VCaP (cell line): Measurements from ENCODE around the gene ZIC2.

Experiments used
- H3K27ac ChIP-seq: fragments of 450-650 bp; 2 replicates; pipeline ENCODE4 v1.5.1; 2017
- TF ChIP-seq, protein P1 (sequence below): fragments of 450-650 bp; conservative IDR thresholded peaks from 2 replicates; pipeline ENCODE4 v1.5.1; 2017; ENCODE audit warnings: mild to moderate bottlenecking, moderate library complexity

The ZIC2 gene

DNA sequence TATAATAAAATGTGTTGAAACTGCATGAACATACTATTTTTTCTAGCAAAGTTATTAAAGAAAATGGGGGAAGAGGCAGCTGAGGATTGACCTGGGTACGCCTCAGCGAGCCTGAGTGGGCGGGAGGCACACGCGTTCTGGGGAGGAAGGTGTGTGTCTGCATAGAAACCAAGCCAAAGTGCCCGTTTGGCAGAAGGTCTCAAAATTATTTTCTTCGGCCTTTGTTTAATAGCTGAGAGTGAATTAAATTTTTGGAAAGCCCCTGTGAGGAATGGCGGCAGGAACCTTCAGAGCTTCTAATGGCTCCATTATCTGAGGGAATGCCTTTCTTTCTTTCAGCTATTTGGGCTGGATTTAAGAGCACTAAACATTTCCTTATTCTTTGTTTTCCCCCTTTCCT, 5.2 kb downstream of the ZIC2 start:
- TF ChIP-seq, protein P1, sequence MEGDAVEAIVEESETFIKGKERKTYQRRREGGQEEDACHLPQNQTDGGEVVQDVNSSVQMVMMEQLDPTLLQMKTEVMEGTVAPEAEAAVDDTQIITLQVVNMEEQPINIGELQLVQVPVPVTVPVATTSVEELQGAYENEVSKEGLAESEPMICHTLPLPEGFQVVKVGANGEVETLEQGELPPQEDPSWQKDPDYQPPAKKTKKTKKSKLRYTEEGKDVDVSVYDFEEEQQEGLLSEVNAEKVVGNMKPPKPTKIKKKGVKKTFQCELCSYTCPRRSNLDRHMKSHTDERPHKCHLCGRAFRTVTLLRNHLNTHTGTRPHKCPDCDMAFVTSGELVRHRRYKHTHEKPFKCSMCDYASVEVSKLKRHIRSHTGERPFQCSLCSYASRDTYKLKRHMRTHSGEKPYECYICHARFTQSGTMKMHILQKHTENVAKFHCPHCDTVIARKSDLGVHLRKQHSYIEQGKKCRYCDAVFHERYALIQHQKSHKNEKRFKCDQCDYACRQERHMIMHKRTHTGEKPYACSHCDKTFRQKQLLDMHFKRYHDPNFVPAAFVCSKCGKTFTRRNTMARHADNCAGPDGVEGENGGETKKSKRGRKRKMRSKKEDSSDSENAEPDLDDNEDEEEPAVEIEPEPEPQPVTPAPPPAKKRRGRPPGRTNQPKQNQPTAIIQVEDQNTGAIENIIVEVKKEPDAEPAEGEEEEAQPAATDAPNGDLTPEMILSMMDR = no peak
- no peak overlapping the region for H3K27ac ChIP-seq

DNA sequence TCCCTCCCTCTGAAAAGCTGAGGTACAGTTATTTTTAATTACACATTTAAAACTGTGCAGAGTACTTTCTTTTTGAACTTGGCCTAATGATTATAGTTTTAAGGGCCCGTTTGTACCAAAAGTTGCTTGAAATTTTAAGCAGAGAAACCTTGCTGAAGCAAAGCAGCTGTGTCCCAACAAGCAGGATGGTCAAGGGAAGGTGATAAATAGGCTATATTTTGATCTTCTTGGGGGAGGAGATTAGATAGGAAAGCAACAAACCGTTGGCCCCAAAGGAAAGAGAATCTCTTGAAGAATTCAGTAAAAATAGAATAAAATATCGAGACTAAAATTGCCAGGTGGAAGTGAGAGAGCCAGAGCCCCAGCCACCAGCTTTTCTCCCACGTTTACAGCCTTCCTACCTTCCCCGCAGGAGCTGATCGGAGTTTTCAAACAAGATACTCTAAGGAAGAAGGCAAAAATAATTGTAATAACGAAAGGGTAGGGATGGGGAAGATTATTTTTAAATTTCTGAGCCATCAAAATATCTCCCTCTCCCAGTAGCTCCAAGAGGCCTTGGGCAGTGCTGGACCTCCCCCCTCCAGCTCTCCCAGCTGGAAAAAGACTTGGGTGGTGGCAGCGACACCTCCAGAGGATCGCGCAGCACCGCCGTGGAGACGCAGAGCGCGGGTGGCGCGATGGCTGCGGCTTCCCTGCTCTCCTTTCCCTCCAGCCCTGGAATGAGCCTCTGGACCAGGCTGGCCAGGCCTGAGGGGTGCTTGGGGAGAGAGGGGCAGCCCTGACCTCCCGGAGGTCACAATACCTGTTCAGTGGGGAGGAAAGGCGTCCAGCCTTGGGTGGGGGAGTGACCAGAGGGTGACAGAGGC, 5.8 kb downstream of the ZIC2 start:
- TF ChIP-seq, protein P1 = no peak
- H3K27ac ChIP-seq = no peak overlapping the region

DNA sequence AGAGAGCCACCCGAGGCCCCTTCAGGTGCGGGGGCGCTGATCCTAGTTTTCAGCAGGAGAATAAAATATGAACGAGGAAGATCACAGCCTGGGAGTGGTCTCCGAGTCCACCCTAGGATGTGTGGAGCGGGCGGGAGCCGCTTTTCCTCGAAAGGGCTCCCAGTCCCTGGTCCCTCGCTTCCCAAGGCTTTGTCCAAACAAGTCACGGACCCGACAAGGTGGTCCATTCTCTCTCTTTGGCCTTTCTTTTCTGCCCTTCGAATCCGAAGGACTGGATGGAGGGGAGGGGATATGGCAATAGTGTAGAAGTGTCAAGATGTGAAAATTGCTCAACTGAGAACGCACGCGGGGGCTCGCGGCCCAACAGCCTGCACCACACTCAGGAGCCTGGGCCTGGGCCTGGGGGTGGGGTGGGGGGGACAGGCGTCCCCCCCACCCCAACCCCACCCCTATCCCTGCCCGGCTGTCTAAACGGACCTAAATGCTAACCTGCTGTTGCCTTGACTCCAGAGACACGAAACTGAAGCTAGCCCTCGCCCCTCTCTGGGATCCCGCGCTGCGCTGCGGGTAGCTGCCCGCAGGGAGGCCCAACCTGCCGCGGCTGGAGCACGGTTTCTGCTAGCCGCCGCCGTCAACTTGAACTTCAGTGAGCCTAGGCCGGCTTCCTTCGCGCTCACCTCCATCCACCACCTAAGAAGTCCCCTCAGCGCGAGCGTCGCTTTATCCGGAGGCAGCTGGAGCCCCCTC, 7.1 kb downstream of the ZIC2 start:
- no peak overlapping the region for H3K27ac ChIP-seq
- TF ChIP-seq, protein P1 = no peak

DNA sequence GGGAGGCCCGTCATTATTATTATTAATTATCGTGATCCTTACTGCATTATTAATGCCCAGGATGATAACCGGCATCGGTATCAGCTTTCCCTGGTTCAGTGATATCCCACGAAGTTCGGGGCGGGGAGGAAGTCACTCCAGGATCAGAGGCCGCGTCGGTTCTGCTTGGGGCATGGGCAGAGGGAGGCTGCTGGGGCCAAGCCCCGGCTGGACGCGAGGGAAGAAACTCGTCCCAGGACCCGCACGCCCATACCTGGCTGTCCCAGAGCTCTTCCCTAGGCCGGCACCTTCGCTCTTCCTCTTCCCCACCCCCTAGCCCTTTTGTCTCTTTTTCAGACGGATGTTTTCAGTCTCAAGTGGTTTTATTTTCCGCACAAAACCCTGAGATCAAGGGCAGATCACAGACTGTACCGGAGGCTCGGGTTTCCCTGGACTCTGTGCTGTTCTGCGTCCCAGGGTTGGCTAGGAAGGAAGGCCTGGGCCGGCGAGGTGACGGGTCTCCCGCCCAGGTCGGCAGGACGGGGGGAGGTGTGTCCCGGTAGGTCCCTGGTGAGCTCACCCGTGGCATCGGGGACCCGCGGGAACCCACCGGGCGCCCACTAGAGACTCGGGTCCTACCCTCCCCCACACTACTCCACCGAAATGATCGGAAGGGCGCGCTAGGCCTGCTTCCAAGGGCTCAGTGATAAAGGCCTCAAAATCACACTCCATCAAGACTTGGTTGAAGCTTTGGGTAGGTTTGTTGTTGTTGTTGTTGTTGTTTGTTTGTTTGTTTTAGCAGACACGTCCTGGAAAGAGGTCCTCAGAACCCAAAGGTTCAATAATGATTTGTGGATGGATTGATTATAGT, 7.9 kb downstream of the ZIC2 start:
- TF ChIP-seq, protein P1 = no peak
- no peak overlapping the region for H3K27ac ChIP-seq

DNA sequence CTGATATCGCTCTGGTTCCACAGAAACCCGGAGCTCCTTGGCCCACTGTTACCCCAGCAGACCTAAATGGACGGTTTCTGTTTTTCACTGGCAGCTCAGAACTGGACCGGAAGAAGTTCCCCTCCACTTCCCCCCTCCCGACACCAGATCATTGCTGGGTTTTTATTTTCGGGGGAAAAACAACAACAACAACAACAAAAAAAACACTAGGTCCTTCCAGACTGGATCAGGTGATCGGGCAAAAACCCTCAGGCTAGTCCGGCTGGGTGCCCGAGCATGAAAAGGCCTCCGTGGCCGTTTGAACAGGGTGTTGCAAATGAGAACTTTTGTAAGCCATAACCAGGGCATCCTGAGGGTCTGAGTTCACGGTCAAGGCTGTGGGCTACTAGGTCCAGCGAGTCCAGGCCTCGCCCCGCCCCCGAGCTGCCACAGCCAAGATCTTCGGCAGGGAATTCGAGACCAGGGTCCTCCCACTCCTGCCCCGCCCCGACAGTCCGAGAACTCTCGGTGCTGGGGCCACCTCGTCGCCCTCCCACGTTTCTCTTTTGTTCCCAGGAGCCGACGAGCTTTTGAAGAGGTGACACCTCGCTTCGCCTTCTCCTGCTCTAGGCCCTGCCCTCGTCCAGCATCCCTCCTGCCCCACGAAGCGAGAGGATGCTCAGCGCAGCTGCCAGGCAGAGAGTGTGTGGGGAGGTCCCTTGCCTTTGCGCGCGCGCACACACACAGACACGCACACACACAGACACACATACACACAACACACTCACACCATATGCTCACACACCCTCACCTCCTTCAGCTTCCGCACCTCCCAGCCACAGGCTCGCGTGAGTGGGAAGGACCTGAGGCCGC, 8.8 kb downstream of the ZIC2 start:
- TF ChIP-seq, protein P1 = no peak
- H3K27ac ChIP-seq = no peak overlapping the region

DNA sequence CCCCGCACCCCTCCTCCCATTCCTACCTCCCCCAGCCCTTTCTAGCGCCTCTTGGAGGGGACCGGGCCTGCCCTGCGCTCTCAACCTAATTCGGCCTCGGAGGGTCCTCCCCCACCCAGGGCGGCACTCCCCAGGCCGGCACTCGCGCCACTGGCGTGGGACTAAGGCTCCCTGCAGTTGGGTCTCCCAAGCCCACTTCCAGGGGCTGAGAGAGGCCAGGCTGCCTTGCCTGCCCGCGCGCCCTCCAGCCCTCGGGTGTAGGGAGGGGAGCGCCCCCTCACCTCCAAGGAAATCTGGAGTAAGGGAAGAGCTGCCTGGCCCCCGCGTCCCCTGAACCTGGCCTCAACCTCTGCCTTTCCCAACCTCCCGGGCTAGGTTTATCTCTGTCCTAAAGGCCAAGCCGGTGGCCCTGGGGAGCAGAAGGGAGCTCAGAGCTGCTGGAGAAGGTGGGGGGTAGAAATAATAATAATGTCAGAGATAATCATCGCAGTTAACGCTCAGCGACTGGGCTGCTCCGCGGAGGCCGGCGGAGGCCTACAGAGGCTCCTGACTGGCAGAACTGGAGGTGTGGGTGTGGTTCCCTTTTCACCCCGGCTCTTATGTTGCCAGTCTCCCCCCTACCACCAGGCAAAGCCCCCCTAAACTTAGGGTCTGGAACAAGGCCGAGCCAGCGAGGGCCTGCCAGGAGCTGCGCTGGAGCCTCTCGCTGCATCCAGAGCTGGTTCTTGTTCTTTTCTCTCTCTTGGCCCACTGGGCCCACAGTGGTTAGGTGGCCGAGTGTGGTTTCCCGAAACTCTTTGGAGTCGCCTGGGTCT, 9.6 kb downstream of the ZIC2 start:
- TF ChIP-seq, protein P1 = no peak
- no peak overlapping the region for H3K27ac ChIP-seq
